ENCODE measurements around the gene RALGPS1. TPM values are rescaled to one million over a fixed set of nuclear protein-coding genes. Genes with fewer than 3 reads are reported as not detected.

Gene RALGPS1
- polyA plus RNA-seq, 2 of the 4 experiments (the other 2 are of a cell fraction): 5.0 to 7.9 TPM

DNA sequence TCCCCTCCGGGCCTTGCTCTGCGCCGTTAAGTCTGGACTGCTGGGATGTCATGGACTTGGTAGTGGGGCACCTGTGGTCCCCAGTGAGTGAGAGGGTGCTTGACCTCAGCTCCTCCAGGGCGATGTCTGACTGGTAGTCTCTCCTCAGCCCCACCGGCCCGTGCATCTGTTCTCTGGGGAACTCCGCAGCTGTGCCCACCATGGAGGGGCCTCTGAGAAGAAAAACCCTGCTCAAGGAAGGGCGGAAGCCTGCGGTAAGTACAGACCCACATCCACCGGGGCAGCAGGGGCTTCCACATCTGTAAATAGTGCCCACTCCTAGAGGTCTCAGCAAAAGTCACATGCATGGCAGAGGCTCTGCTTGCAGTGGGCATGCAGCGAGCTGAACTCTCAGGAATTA, 297.4 kb downstream of the RALGPS1 start:
- Histone ChIP-seq H3K4me1 (no peaks in the 10 kb centered on the region), H3K4me2 (no peak overlapping the region), H3K4me3 (no peak overlapping the region), H3K27ac (no peak overlapping the region), H3K9me3 (no peaks in the 10 kb centered on the region)
- DNase-seq (ENCODE audit: low read depth in 1 of 2, low spot score in 1 of 2) (no peak), ATAC-seq (no peak), FAIRE-seq (no peak)
- ChIA-PET POLR2A (no interaction called here), CTCF (interaction anchor here (0.8 to 9.7 kb wide), 13 partner anchors 10 to 271 kb away, joined by 3 to 119 read pairs (median 4); no protein-coding TSS in a partner anchor)
- WGBS (ENCODE audit: missing lambda C conversion rate): 88% methylated on average over 11 of the region's 11 CpGs
- TF ChIP-seq NFE2L2 (conservative IDR thresholded peaks at IDR 0.05; ENCODE audit: low read length) (no peak), REST (IDR thresholded peaks at IDR 0.05) (no peak), HDAC2 (IDR thresholded peaks at IDR 0.05) (no peak), ZNF302 (CRISPR knock-in tag; IDR thresholded peaks at IDR 0.05) (no peak), HEYL (CRISPR knock-in tag; IDR thresholded peaks at IDR 0.05) (no peak), BCL3 (IDR thresholded peaks at IDR 0.05) (no peak), JUNB (IDR thresholded peaks at IDR 0.05) (no peak), MYC (IDR thresholded peaks at IDR 0.05; ENCODE audit: borderline replicate concordance, low read length) (no peak), RCOR1 (IDR thresholded peaks at IDR 0.05; ENCODE audit: low read depth, low read length) (no peak), MAX (IDR thresholded peaks at IDR 0.05) (no peak), SMC3 (IDR thresholded peaks at IDR 0.05) (no peak), USF2 (IDR thresholded peaks at IDR 0.05) (no peak), HOXA7 (CRISPR knock-in tag; IDR thresholded peaks at IDR 0.05) (no peak), NR3C1 (IDR thresholded peaks at IDR 0.05) (no peak), ZFP36 (IDR thresholded peaks at IDR 0.05; ENCODE audit: borderline replicate concordance, partially characterized antibody) (no peak), CBX8 (IDR thresholded peaks at IDR 0.05) (no peak), KDM5A (IDR thresholded peaks at IDR 0.05) (no peak), JUN (IDR thresholded peaks at IDR 0.05) (no peak), HOXB5 (CRISPR knock-in tag; IDR thresholded peaks at IDR 0.05) (no peak)
- TF ChIP-seq, protein P1, sequence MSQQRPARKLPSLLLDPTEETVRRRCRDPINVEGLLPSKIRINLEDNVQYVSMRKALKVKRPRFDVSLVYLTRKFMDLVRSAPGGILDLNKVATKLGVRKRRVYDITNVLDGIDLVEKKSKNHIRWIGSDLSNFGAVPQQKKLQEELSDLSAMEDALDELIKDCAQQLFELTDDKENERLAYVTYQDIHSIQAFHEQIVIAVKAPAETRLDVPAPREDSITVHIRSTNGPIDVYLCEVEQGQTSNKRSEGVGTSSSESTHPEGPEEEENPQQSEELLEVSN (IDR thresholded peaks at IDR 0.05; ENCODE audit: borderline replicate concordance, low read depth): no peak

GRCh38 chr9:127212453-127212852, 297.9 kb downstream of the RALGPS1 start:
- POLR2A ChIA-PET: no interaction called here
- ATAC-seq: no peak
- no peak for FAIRE-seq
- Histone ChIP-seq H3K27ac (no peak overlapping the region), H3K4me1 (no peaks in the 10 kb centered on the region), H3K9me3 (no peaks in the 10 kb centered on the region), H3K4me2 (no peak overlapping the region), H3K4me3 (no peak overlapping the region)
- no peak for DNase-seq (ENCODE audit: low read depth in 1 of 2, low spot score in 1 of 2)
- CTCF ChIA-PET: interaction anchor here (0.9 to 9.7 kb wide), 11 partner anchors 9 to 272 kb away, joined by 3 to 119 read pairs (median 5); partner anchors contain the start of gene SLC2A8
- WGBS (ENCODE audit: missing lambda C conversion rate): 71% methylated on average over 9 of the region's 9 CpGs
- TF ChIP-seq RFX5 (IDR thresholded peaks at IDR 0.05): no peak
- TF ChIP-seq MAZ (IDR thresholded peaks at IDR 0.05; ENCODE audit: borderline replicate concordance, low read depth, low read length): no peak
- no peak for TF ChIP-seq BHLHE40 (IDR thresholded peaks at IDR 0.05; ENCODE audit: low read depth, low read length)
- no peak for TF ChIP-seq JUNB (IDR thresholded peaks at IDR 0.05)
- TF ChIP-seq, protein P2, sequence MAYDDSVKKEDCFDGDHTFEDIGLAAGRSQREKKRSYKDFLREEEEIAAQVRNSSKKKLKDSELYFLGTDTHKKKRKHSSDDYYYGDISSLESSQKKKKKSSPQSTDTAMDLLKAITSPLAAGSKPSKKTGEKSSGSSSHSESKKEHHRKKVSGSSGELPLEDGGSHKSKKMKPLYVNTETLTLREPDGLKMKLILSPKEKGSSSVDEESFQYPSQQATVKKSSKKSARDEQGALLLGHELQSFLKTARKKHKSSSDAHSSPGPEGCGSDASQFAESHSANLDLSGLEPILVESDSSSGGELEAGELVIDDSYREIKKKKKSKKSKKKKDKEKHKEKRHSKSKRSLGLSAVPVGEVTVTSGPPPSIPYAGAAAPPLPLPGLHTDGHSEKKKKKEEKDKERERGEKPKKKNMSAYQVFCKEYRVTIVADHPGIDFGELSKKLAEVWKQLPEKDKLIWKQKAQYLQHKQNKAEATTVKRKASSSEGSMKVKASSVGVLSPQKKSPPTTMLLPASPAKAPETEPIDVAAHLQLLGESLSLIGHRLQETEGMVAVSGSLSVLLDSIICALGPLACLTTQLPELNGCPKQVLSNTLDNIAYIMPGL (CRISPR knock-in tag; IDR thresholded peaks at IDR 0.05; ENCODE audit: borderline replicate concordance): no peak
- TF ChIP-seq CBX2 (IDR thresholded peaks at IDR 0.05; ENCODE audit: borderline replicate concordance, low read depth): no peak
- TF ChIP-seq ZFP36 (IDR thresholded peaks at IDR 0.05; ENCODE audit: borderline replicate concordance, partially characterized antibody): no peak
- TF ChIP-seq FOXS1 (CRISPR knock-in tag; IDR thresholded peaks at IDR 0.05): no peak

All from A549 (cell line).